ENCODE data around the gene INAFM2.

INAFM2 gene

DNA sequence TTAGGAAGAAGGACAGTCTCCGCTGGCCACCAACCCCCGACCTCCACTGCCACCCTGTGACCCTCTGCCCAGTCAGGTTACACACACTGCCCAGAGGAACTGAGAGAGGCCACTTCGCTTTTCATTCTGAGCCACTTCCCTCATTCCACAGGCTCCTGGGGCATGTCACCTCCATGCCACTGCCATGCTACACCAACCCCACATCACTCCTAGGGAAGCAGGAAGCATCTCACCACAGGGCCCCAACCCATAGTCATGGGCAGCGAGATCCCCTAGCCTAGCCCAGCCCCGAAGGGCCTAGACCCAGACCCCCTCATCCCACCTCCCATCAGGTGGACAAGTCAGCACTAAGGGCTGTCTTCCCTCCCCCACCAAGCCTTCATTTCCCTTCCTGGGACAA lies 17.1 kb upstream of the INAFM2 start:
- no peak for DNase-seq (ENCODE audit: low read depth)
- TF ChIP-seq CTCF (IDR thresholded peaks at IDR 0.05; ENCODE audit: insufficient read depth, low read depth, low read length, missing control alignments): no peak
- H3K4me3 ChIP-seq (ENCODE audit: low read length): no peak overlapping the region

- no peak overlapping the region for H3K4me3 ChIP-seq (ENCODE audit: low read length)
- DNase-seq (ENCODE audit: low read depth): no peak
Measured at GRCh38 chr15:40306908-40307307, 16.6 kb upstream of the INAFM2 start.

DNA sequence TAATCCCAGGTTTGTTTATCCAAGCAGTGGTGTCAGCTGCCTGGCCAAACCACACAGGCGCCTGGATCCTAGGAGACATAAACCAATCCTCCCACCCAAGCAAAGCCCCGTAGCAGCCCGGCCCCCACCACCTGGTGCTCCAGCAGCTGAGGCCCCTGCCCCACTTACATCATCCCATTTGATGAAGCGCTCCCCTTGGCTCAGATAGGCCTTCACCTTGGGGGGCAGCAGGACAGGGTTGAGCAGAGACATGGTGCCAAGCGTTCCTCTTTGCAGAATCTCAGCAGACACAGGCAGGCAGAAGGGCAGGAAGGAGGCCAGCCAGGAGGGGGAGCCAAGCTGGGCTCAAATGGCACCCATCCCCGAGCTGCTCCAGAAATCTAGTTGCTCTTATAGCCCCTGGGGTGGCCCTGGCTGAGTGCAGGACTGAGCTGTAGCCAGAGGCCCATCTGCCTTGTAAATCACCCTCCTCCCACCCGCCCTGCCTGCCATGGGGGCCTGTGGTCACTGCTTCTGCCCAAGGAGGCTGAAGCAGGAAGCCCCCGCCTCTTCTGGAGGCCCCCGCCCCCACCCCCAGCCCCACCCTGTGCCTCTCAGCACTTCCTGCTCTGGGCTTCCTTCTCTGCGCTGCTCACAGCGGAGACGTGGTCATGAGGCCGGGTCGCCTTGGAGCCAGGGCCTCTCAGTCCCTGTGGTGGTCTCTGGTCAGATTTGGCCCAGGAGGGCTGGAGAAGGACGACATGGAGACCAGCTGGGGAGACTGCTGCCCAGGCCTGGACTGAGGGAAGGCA lies 15.9 kb upstream of the INAFM2 start, which contains the start of gene PLCB2:
Gene PLCB2 (minus strand): TSS at position 515 of the 791 bp plus-strand sequence. CDS start 263 bp downstream, at position 252.
- no peak within 1 kb of the TSS for H3K4me3 ChIP-seq (ENCODE audit: low read length)
- peak; percentile 22 for TF ChIP-seq CTCF (IDR thresholded peaks at IDR 0.05; ENCODE audit: insufficient read depth, low read depth, low read length, missing control alignments)
- no peak for DNase-seq (ENCODE audit: low read depth)

More at GRCh38 chr15:40306908-40307307, 16.6 kb upstream of the INAFM2 start:
- TF ChIP-seq CTCF (IDR thresholded peaks at IDR 0.05; ENCODE audit: insufficient read depth, low read depth, low read length, missing control alignments): no peak

DNA sequence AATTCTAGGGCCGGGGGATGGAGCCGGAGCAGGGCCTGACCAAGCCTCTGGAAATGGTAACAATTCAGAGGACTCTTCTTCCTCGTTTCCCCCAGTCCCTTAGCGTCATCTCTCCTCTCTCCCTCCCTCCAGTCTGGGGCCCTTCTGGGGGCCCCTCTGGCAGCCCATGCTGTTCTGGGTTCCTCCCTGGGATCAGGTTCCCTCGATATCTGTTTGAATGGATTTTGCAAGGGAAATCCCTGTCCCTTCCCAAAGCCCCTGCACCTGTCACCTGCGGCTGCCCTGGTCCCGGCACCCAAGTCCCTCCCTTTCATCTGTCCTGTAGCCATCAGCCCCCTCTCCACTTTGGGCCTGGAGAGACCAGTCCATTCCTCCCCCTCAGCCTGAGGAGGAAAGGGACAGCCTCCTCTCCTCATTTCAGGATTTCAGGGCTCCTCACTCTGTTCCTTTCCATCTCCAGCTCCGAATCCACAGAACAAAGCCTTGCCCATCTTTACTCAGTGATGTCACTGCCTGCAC lies 14.1 kb upstream of the INAFM2 start:
- no peak for TF ChIP-seq CTCF (IDR thresholded peaks at IDR 0.05; ENCODE audit: insufficient read depth, low read depth, low read length, missing control alignments)
- no peak overlapping the region for H3K4me3 ChIP-seq (ENCODE audit: low read length)
- no peak for DNase-seq (ENCODE audit: low read depth)

DNA sequence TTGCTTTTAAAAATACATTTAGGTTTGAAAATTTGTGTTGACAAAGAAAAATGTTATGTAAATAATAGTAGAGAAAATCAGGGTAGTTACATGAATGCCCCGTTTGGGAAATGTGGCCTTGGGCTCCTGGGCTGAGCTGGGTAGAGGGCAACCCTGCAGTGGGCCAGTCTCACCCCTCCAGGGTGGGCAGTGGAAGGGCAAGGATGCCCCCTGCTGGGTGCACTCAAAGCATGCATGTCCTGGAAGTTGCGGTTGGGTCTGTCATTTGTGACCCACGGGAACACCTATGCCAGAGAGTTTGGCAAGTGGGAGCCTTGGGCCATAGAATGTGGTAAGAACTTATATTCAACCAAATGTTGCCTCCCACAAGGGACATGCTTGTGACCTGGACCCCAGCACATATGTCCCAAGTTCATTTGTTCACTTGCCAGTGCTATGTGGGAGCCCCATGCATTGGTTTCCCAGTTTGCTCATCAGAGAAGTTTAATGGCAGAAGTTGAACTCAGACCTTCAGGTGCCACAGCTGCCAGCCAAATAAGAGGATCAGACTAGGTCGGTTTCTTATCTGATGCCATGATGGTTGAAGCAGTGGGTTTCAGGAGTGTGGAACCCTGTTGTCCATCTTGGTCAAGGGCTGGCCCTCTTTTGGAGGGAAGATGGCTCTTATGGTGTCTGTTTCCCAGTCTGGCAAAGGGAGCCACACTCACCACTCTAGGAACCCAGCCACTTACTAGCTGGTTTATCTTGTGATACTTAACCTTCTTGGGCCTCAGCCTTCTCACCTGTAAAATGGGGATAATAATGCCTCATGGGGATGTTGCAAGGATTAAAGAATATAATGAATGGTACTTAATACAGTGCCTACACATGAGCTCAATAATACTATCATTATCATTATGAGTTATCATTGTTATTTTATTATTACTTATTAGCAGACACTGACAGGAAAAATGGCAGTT lies 13.2 kb upstream of the INAFM2 start:
- peak; percentile 44 for DNase-seq (ENCODE audit: low read depth)
- peak; percentile 57 for TF ChIP-seq CTCF (IDR thresholded peaks at IDR 0.05; ENCODE audit: insufficient read depth, low read depth, low read length, missing control alignments)
- no peak overlapping the region for H3K4me3 ChIP-seq (ENCODE audit: low read length)

DNA sequence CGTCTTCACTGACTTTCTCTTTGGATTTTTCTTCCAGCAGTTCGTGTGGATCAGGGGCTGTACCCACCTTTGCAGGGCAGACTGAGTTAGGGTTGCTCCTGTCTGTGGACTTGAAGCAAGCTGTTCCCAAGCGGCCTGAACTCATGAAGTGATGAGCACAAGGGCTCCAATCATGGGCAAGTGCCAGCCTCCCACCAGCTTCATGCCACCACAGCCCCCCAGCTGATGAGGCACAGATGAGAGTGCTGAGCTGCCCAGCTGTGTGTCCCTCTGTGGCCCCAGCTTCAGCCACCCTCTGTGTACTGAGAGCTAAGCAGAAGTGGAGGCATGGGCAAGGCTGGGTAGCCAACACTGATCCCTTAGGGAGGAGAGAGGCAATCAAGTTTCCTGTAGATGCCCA lies 12.5 kb upstream of the INAFM2 start:
- DNase-seq (ENCODE audit: low read depth): no peak
- no peak overlapping the region for H3K4me3 ChIP-seq (ENCODE audit: low read length)
- no peak for TF ChIP-seq CTCF (IDR thresholded peaks at IDR 0.05; ENCODE audit: insufficient read depth, low read depth, low read length, missing control alignments)
